DMS 273 (cell line): Measurements from ENCODE around the gene NLK.
"Not testable (repeated sequence)": the region's sequence is repeated elsewhere in the genome, so short reads cannot be mapped to it uniquely, and the experiment has no call there.

Experiments used
- DNase-seq: peaks from one replicate; lab custom pipeline; 2025; ENCODE audit not compliant: unreplicated experiment; lab: John Stamatoyannopoulos, UW

NLK gene

GRCh38 chr17:28071891-28072606 lies 29.6 kb downstream of the NLK start:
- DNase-seq, result no peak

DNA sequence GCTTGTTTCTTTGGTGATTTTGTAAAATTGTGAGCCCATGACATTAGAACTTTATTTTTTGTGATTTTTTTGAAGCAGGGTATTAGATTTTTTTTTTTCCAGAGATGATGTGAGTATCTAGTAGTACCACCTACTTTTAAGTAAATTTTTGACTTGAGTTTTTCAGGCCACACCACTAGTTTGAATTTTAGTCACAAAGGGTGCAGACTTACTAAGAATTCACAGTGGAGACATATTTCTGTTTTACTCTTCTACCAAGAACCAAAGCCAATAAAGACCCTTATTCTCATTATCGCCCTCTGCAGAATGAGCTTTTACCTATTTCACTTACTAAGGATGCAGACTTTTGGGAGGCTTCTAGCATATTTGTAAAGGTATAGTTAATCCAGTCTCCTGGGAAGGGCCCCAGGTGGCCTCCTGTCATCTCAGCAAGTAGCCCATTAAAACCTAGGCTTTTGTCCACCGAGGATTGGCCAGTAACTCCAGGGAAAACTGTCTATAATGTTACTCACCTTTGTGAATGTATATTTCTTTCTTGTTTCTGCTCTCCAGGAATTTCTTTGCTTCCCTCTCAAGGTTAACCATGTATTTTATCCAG lies 30.6 kb downstream of the NLK start:
- no peak for DNase-seq

DNA sequence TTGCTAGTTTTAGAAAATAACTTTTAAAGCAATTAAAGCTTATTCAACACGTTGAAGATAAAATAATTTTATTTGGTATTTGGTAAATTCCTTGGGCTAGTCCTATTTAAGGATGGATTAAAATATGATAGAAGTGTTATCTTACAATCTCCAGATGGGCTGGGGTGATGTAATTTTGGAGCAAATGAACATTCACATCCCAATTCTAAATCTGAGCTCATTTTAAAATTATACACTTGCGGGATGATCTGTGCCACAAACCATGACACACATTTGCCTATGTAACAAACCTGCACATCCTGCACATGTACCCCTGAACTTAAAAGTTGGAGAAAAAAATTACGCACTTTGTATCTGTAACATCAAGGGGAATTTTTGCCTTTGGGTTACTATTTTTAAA lies 31.5 kb downstream of the NLK start:
- peak; percentile 46 for DNase-seq

- DNase-seq, result no peak
These were observed 33.7 kb downstream of the NLK start for GRCh38 chr17:28076144-28076543.

DNA sequence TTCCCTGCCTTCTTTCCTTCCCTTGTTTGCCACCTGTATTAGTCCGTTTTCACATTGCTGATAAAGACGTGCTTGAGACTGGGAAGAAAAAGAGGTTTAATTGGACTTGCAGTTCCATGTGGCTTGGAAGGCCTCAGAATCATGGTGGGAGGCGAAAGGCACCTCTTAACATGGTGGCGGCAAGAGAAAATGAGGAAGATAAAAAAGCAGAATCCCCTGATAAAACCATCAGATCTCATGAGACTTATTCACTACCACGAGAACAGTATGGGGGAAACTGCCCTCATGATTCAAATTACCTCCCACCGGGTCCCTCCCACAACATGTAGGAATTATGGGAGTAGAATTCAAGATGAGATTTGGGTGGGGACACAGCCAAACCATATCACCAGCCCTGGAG lies 34.7 kb downstream of the NLK start:
- not testable (repeated sequence) for DNase-seq

- no peak for DNase-seq
These were observed 36.1 kb downstream of the NLK start for GRCh38 chr17:28078341-28079229.

DNA sequence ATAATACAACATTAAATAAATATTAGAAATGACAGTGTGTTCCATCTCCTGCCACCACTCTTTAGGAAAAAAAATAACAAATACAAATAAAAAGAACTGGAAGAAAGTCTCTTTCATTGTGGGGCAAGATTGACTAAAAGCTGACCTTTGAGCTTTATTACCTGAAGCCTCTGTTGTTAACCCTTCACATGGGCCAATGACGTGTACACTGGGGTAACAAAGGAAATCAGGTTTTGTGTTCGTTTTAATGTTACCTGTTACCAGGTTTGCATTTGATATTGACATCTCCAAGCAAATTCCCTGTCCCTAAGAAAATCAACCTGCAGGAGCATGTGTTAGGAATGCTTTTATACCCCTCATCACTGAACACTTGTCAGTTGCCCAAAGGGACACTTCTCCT lies 39.0 kb downstream of the NLK start:
- no peak for DNase-seq

- DNase-seq, result no peak
These were observed 43.3 kb downstream of the NLK start for GRCh38 chr17:28085766-28086165.

- no peak for DNase-seq
These were observed 44.0 kb downstream of the NLK start for GRCh38 chr17:28086519-28086918.

DNA sequence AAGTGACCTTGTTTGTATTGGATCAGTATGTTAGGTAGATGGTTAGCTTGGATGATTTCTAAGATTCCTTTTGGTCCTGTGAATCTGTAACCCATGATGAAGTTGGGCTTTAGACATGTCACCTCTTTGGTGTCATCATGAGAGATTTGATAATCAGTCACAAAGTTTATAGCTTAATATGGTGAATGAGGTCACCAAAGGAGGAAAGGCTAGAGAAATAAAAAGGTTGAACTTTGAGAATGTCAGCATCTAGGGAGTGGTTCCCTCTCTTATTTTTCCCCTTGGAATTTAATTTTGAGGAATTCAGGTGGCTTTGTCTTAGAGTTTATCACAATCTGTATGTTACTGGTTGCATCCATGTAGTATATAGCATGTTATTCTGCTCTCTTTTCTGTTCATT lies 45.3 kb downstream of the NLK start:
- no peak for DNase-seq

DNA sequence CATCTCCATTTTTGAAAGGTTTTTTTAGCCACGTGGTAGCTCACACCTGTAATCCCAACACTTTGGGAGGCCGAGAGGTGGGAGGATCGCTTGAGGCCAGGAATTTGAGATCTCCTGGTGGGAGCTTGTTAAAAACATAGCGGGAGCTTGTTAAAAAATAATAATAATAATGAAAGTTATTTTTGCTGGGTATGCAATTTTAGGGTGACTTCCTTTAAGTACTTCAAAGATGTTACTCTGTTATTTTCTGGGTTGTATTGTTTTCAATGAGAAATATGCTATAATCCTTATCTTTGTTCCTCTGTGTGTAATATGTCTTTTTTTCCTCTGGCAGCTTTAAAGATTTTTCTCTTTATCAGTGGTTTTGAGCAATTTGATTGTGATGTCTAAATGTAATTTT lies 48.1 kb downstream of the NLK start:
- DNase-seq, result no peak

DNA sequence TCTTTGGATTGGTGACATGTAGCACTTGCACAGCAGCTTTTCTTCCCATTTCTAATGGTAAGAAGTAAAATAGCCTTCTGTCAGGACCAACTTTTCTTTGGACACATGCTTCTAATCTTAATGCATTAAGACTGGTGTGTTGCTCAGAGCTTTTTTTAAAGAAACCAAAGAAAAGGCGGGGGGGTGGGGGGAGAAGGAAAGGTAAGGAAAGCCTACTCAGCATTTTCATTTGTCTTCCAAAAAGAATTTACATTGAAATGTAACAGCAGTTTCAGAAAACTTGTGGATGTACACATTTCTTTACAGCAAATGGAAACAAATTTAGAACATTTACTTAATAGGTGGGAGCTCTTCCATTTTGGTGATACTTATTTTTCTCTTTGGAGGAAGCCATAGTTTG lies 49.6 kb downstream of the NLK start:
- no peak for DNase-seq

GRCh38 chr17:28093999-28094716 lies 51.7 kb downstream of the NLK start:
- DNase-seq, result no peak

GRCh38 chr17:28096756-28097155 lies 54.3 kb downstream of the NLK start:
- no peak for DNase-seq

GRCh38 chr17:28097254-28097653 lies 54.8 kb downstream of the NLK start:
- no peak for DNase-seq

DNA sequence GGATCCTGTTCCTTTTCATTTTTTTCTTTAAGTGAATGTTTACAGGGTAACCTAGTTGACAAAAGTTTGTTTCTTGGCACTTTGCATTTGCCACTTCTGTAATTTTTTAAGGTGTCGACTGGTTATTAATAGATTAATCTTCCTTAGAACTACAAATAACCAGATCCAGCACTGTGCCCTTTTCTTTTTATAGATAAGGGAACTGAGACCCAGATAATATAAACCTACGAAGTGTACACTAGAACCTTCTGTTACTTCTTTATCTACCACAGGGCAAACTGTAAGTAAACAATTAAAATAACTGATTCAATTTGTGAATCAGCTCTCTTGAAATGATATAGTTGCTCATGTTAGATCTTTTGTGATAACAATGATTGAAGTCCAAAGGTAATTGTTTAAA lies 55.4 kb downstream of the NLK start:
- DNase-seq, result no peak

DNA sequence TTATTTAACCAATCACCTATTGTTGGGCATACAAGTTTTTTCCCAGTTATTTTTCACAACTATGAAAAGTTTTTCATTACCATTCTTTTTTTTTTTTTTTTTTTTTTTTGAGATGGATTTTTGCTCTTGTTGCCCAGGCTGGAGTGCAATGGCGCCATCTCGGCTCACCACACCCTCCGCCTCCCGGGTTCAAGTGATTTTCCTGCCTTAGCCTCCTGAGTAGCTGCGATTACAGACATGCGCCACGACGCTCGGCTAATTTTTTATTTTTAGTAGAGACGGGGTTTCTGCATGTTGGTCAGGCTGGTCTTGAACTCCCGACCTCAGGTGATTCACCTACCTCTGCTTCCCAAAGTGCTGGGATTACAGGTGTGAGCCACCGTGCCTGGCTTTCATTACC lies 56.1 kb downstream of the NLK start:
- not testable (repeated sequence) for DNase-seq

GRCh38 chr17:28100251-28100650 lies 57.8 kb downstream of the NLK start:
- no peak for DNase-seq

- DNase-seq, result no peak
These were observed 58.5 kb downstream of the NLK start for GRCh38 chr17:28100936-28101335.

GRCh38 chr17:28101919-28102318 lies 59.4 kb downstream of the NLK start:
- no peak for DNase-seq

GRCh38 chr17:28105501-28105900 lies 63.0 kb downstream of the NLK start:
- no peak for DNase-seq
